PC-3 (cell line): ENCODE results near the gene ADAM15. TPM values are rescaled to one million over a fixed set of nuclear protein-coding genes. Genes with fewer than 3 reads are reported as not detected.

ENCODE experiments used
- ATAC-seq: fragments of 200-7000 bp; cut with Tn5 transposase; 2 replicates; pipeline ENCODE4 v1.9.1; 2020; ENCODE audit warnings: mild to moderate bottlenecking, moderate library complexity
- BruUV-seq: library from RNA; stranded (reverse); fragments of 400-500 nt; replicated peaks from 2 replicates; lab custom pipeline; 2021; lab: Mats Ljungman, UMichigan
- CTCF ChIA-PET: fragments of 300-600 bp; sonication (Branson Sonifier 250); formaldehyde crosslinking; loops from one replicate; lab custom pipeline; 2022; ENCODE audit warnings: antibody characterized with exemption; lab: Charles Lee
- POLR2A ChIA-PET: fragments of 300-600 bp; sonication (Branson Sonifier 250); formaldehyde crosslinking; loops from one replicate; lab custom pipeline; 2022; ENCODE audit warnings: antibody characterized with exemption; ENCODE audit not compliant: unreplicated experiment; lab: Charles Lee
- DNase-seq: peaks from one replicate; pipeline ENCODE4 v3.0.0-alpha.2; 2015
- H2AFZ ChIP-seq: fragments of 300-600 bp; sonication (generic); 2 replicates; pipeline ENCODE4 v1.6.0; 2016; ENCODE audit warnings: antibody characterized with exemption, low read length
- H3F3A ChIP-seq: fragments of 300-600 bp; sonication (generic); one replicate; pipeline ENCODE4 v1.6.0; 2017; ENCODE audit warnings: antibody characterized with exemption, low read length, control low read depth, mild to moderate bottlenecking; ENCODE audit not compliant: unreplicated experiment
- H3K27ac ChIP-seq: fragments of 300-600 bp; sonication (generic); 2 replicates; pipeline ENCODE4 v1.5.1; 2016; ENCODE audit warnings: mild to moderate bottlenecking, low read length
- H3K27me3 ChIP-seq: fragments of 300-600 bp; sonication (generic); 2 replicates; pipeline ENCODE4 v1.6.1; 2016; ENCODE audit warnings: low read length, mixed read lengths
- H3K36me3 ChIP-seq: fragments of 300-600 bp; sonication (generic); 2 replicates; pipeline ENCODE4 v1.6.1; 2016; ENCODE audit warnings: low read depth, mixed run types, low read length, mixed read lengths
- H3K4me1 ChIP-seq: fragments of 300-600 bp; sonication (generic); 2 replicates; pipeline ENCODE4 v1.5.1; 2016; ENCODE audit warnings: low read length; ENCODE audit not compliant: insufficient read depth
- H3K4me2 ChIP-seq: fragments of 300-600 bp; sonication (generic); 2 replicates; pipeline ENCODE4 v1.6.0; 2016; ENCODE audit warnings: low read length
- H3K4me3 ChIP-seq: fragments of 300-600 bp; sonication (generic); 2 replicates; pipeline ENCODE4 v1.5.1; 2016; ENCODE audit warnings: mild to moderate bottlenecking, low read length, mixed read lengths
- H3K79me2 ChIP-seq: fragments of 300-600 bp; sonication (generic); 2 replicates; pipeline ENCODE4 v1.6.1; 2017; ENCODE audit warnings: low read length, mixed read lengths
- H3K9ac ChIP-seq: fragments of 300-600 bp; sonication (generic); 2 replicates; pipeline ENCODE4 v1.6.0; 2016; ENCODE audit warnings: mild to moderate bottlenecking, low read length
- H3K9me2 ChIP-seq: fragments of 300-600 bp; sonication (generic); replicated peaks from 2 replicates; pipeline ENCODE4 v1.6.1; 2016; ENCODE audit warnings: mixed run types, low read length, mixed read lengths
- H3K9me3 ChIP-seq: fragments of 300-600 bp; sonication (generic); 2 replicates; pipeline ENCODE4 v1.6.1; 2016; ENCODE audit warnings: low read length, mixed read lengths
- H4K20me1 ChIP-seq: fragments of 300-600 bp; sonication (generic); 2 replicates; pipeline ENCODE4 v1.6.1; 2016; ENCODE audit warnings: low read length, mixed read lengths
- EZH2 ChIP-seq: fragments of 300-600 bp; sonication (generic); IDR thresholded peaks from one replicate; pipeline ENCODE4 v1.6.1; 2017; ENCODE audit warnings: antibody characterized with exemption, mild to moderate bottlenecking, low read length; ENCODE audit not compliant: unreplicated experiment
- EZH2phosphoT487 ChIP-seq: fragments of 300-600 bp; sonication (generic); IDR thresholded peaks from 2 replicates; pipeline ENCODE4 v1.6.1; 2018; ENCODE audit warnings: mild to moderate bottlenecking, antibody characterized with exemption, low read length, borderline replicate concordance
- intact Hi-C: fragments of 100-400 bp; cut with micrococcal nuclease; formaldehyde crosslinking; loops from 2 replicates; pipeline ENCODE4 v1.9.0; 2023
- total RNA-seq: library from RNA; depleted of rRNA; stranded (reverse); fragments of >200 nt; gene quantifications from 2 replicates; pipeline ENCODE4 v1.2.3, GENCODE V29; 2014
- TF ChIP-seq, protein P1 (sequence below): fragments of 300-600 bp; sonication (generic); conservative IDR thresholded peaks from 2 replicates; pipeline ENCODE4 v1.5.1; 2017; ENCODE audit warnings: antibody characterized with exemption, low read depth, mild to moderate bottlenecking, low read length

Gene ADAM15
- total RNA-seq, 1 experiment from 2014 or later, result 334 TPM

DNA sequence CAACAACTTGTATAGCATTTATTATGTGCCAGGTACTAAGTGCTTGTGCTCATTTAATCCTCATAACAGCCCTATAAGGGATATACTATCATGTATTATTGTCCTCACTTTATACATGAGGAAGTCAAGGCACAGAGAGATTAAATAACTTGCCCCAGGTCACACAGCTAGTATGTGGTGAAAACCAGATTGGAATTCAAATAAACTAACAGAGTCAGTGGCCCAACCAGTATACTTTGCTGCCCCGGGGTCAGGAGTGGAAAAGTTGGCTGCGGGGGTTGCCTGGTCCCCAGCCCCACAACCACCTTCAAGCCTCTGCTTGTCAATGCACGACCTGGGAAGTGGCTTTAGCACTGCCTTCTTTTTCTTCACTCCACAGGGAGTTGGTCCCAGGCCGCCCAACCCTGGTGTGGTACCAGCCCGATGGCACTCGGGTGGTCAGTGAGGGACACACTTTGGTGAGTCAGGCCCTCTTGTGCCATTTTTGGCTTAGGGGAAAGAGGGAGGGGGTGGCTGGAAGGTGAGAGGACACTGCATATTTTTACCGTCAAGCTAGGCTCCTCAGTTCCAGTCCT lies 2.5 kb downstream of the ADAM15 start:
- Histone ChIP-seq H3K9me3 (no peaks in the 10 kb centered on the region), H4K20me1 (peaks cover 3% of the 10 kb centered on the region; the same call in 1 of the 2 replicates), H3K27me3 (no peaks in the 10 kb centered on the region), H3K9ac (no peak overlapping the region), H3K27ac (peak overlapping the region; percentile 67), H3K79me2 (peaks cover 35% of the 10 kb centered on the region), H3K36me3 (peaks cover 47% of the 10 kb centered on the region), H3K4me1 (peaks cover 33% of the 10 kb centered on the region), H3K4me2 (peak overlapping the region; percentile 99), H3K9me2 (no peaks in the 10 kb centered on the region), H3K4me3 (peak overlapping the region; percentile 95), H2AFZ (no peak overlapping the region), H3F3A (peaks cover 8% of the 10 kb centered on the region)
- no peak for ATAC-seq
- no TSS peak for BruUV-seq
- DNase-seq, result no peak
- ChIA-PET CTCF (interaction anchor here (0.5 to 3.4 kb wide), 4 partner anchors 8 to 388 kb away, joined by 3 to 41 read pairs (median 6); no protein-coding TSS in a partner anchor), POLR2A (interaction anchor here (0.6 kb wide), 2 partner anchors 24 to 585 kb away, joined by 4 to 12 read pairs; no protein-coding TSS in a partner anchor)
- TF ChIP-seq, protein P1, sequence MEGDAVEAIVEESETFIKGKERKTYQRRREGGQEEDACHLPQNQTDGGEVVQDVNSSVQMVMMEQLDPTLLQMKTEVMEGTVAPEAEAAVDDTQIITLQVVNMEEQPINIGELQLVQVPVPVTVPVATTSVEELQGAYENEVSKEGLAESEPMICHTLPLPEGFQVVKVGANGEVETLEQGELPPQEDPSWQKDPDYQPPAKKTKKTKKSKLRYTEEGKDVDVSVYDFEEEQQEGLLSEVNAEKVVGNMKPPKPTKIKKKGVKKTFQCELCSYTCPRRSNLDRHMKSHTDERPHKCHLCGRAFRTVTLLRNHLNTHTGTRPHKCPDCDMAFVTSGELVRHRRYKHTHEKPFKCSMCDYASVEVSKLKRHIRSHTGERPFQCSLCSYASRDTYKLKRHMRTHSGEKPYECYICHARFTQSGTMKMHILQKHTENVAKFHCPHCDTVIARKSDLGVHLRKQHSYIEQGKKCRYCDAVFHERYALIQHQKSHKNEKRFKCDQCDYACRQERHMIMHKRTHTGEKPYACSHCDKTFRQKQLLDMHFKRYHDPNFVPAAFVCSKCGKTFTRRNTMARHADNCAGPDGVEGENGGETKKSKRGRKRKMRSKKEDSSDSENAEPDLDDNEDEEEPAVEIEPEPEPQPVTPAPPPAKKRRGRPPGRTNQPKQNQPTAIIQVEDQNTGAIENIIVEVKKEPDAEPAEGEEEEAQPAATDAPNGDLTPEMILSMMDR, result no peak
- TF ChIP-seq EZH2phosphoT487, result no peak
- TF ChIP-seq EZH2, result no peak
- intact Hi-C loops, result loop anchor here (5.0 kb wide), 1 partner anchor 36 kb away; no protein-coding TSS in a partner anchor

DNA sequence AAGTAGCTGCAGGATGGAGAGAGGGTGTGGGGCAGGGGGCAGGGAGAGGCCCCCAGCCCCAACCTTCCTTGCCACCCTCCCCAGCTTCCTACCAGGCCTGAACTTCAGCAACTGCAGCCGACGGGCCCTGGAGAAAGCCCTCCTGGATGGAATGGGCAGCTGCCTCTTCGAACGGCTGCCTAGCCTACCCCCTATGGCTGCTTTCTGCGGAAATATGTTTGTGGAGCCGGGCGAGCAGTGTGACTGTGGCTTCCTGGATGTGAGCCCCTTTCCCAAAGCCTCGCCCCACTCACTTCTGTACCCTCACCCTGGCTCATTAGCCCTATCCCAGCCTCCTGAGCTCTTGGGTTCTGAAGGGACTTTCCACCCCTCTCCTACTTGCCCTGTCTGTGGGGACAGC lies 6.0 kb downstream of the ADAM15 start:
- intact Hi-C loops, result no loop called here
- Histone ChIP-seq H3K27ac (no peak overlapping the region), H3K9me3 (no peaks in the 10 kb centered on the region), H3K79me2 (peaks cover 25% of the 10 kb centered on the region), H3K4me2 (no peak overlapping the region), H3F3A (no peaks in the 10 kb centered on the region), H2AFZ (no peak overlapping the region), H3K4me1 (peaks cover 20% of the 10 kb centered on the region), H3K9me2 (no peaks in the 10 kb centered on the region), H3K27me3 (no peaks in the 10 kb centered on the region), H3K9ac (no peak overlapping the region), H3K36me3 (peaks cover 60% of the 10 kb centered on the region), H3K4me3 (no peak overlapping the region), H4K20me1 (peaks cover 3% of the 10 kb centered on the region; the same call in 1 of the 2 replicates)
- no peak for ATAC-seq
- no TSS peak for BruUV-seq
- ChIA-PET POLR2A (no interaction called here), CTCF (no interaction called here)
- no peak for DNase-seq
- no peak for TF ChIP-seq EZH2
- TF ChIP-seq, protein P1, result no peak
- no peak for TF ChIP-seq EZH2phosphoT487

DNA sequence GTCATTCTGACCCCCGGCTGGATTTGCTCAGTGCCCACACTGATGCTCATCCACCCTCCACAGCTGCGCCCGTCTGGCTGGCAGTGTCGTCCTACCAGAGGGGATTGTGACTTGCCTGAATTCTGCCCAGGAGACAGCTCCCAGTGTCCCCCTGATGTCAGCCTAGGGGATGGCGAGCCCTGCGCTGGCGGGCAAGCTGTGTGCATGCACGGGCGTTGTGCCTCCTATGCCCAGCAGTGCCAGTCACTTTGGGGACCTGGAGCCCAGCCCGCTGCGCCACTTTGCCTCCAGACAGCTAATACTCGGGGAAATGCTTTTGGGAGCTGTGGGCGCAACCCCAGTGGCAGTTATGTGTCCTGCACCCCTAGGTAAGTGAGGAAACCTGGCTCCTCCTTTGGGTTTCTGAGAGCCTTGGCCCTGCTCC lies 6.7 kb downstream of the ADAM15 start:
- CTCF ChIA-PET, result no interaction called here
- no peak overlapping the region for H3K4me3 ChIP-seq
- H3K4me2 ChIP-seq, result no peak overlapping the region
- ATAC-seq (no peak), DNase-seq (no peak)
- no peaks in the 10 kb centered on the region for H3K9me3 ChIP-seq
- POLR2A ChIA-PET, result no interaction called here
- peaks cover 16% of the 10 kb centered on the region for H3K4me1 ChIP-seq
- H2AFZ ChIP-seq, result no peak overlapping the region
- no peak overlapping the region for H3K27ac ChIP-seq
- intact Hi-C loops, result no loop called here
- peaks cover 61% of the 10 kb centered on the region for H3K36me3 ChIP-seq
- TF ChIP-seq EZH2 (no peak), EZH2phosphoT487 (no peak)
- TF ChIP-seq, protein P1, result peak; percentile 28
- H3F3A ChIP-seq, result no peaks in the 10 kb centered on the region
- peaks cover 18% of the 10 kb centered on the region for H3K79me2 ChIP-seq
- BruUV-seq, result TSS peak; percentile 14
- H3K9me2 ChIP-seq, result no peaks in the 10 kb centered on the region
- H4K20me1 ChIP-seq, result peaks cover 3% of the 10 kb centered on the region; the same call in 1 of the 2 replicates
- no peaks in the 10 kb centered on the region for H3K27me3 ChIP-seq
- H3K9ac ChIP-seq, result no peak overlapping the region
